ENCODE results near the gene TGM5.

Gene TGM5

DNA sequence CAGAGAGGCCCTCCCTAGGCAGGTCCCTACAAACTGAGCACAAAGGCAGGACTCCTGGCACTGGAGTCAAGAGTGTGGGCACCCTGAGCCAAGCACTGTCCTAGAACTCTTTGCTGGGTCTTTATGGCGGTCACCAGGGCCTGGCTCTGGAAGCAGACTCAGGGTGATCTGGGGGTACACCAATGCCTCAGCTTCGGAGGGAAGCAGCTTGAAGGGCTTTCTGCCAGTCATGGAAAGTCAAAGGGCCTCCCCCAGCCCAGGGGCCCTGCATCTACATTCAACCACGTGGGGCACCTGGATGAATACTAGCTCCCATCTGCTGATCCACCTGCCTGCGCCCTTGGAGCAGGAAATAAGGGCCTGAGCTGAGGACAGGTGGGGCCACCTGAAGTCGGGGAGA, 53.3 kb downstream of the TGM5 start:
- TF ChIP-seq, protein P1, sequence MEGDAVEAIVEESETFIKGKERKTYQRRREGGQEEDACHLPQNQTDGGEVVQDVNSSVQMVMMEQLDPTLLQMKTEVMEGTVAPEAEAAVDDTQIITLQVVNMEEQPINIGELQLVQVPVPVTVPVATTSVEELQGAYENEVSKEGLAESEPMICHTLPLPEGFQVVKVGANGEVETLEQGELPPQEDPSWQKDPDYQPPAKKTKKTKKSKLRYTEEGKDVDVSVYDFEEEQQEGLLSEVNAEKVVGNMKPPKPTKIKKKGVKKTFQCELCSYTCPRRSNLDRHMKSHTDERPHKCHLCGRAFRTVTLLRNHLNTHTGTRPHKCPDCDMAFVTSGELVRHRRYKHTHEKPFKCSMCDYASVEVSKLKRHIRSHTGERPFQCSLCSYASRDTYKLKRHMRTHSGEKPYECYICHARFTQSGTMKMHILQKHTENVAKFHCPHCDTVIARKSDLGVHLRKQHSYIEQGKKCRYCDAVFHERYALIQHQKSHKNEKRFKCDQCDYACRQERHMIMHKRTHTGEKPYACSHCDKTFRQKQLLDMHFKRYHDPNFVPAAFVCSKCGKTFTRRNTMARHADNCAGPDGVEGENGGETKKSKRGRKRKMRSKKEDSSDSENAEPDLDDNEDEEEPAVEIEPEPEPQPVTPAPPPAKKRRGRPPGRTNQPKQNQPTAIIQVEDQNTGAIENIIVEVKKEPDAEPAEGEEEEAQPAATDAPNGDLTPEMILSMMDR (IDR thresholded peaks at IDR 0.05; ENCODE audit: low read depth, low read length), result no peak
- H3K4me3 ChIP-seq (ENCODE audit: low read depth, low read length), result no peak overlapping the region
- no peak for DNase-seq (ENCODE audit: low read depth, low spot score)
- in situ Hi-C loops (cut with HindIII; ENCODE audit: low sequenced_read_pairs), result no loop called here

DNA sequence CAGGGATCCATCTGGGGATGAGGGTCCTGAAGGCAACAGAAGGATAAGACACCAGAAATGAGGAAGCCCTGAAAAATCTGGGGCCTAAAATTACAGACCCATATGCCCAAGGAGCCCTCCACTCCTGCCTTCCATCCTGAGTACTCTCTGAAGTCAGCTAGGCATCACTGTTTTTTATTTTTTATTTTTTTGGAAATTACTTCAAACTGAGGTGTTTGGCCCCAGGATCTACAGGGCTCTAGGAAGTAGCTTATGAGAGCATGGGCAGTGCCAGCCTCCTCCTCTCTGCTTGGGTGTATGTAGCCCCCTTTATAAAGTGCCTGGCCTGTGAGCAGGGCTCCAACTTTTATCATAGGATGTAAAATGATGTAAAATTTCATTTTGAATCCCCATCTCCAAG, 53.8 kb downstream of the TGM5 start:
- DNase-seq (ENCODE audit: low read depth, low spot score), result no peak
- in situ Hi-C loops (cut with HindIII; ENCODE audit: low sequenced_read_pairs), result no loop called here
- TF ChIP-seq, protein P1 (IDR thresholded peaks at IDR 0.05; ENCODE audit: low read depth, low read length), result no peak
- no peak overlapping the region for H3K4me3 ChIP-seq (ENCODE audit: low read depth, low read length)

DNA sequence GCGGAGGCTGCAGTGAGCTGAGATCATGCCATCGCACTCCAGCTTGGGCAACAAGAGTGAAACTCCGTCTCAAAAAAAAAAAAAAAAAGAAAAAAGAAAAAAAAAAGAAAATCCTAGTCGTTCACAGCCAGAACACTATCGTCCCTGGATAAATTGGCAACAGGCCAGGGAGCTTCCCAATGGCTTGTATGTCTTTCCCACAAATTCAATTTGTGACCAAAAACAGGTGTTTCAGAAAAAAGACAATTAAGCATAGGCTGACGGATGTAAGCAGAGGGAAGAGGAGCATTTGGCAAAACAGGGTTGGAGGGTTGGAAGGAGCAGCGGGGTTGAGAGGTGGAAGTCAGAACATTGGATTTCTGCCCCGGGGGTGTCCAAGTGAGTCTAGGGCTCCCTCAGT, 54.4 kb downstream of the TGM5 start:
- in situ Hi-C loops (cut with HindIII; ENCODE audit: low sequenced_read_pairs), result no loop called here
- no peak overlapping the region for H3K4me3 ChIP-seq (ENCODE audit: low read depth, low read length)
- DNase-seq (ENCODE audit: low read depth, low spot score), result no peak
- TF ChIP-seq, protein P1 (IDR thresholded peaks at IDR 0.05; ENCODE audit: low read depth, low read length), result no peak

DNA sequence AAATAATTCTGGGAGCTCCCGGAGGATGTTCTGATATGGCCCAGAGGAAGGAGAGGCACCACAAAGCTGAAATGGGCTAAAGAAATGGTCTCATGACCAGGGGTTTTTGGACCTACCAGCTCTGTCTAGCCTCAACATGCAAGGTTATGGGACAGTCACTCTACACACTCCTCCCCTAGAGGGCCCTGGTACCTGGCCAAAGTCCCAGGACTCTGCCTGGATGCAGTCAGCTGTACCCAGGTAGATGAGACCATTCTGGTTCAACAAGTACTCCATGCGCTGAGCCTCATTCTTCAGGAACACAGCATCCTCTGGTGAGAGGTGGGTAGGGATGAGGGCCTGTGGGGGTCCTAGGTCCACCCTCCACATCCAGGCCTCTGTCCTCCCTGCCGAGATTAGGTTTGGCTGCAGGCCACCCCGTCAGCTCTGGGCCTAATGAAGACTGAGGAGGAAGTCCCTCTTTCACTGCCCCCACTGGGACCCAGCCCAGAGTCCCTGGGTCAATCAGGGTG, 55.4 kb downstream of the TGM5 start:
- no peak for DNase-seq (ENCODE audit: low read depth, low spot score)
- H3K4me3 ChIP-seq (ENCODE audit: low read depth, low read length), result no peak overlapping the region
- in situ Hi-C loops (cut with HindIII; ENCODE audit: low sequenced_read_pairs), result no loop called here
- TF ChIP-seq, protein P1 (IDR thresholded peaks at IDR 0.05; ENCODE audit: low read depth, low read length), result no peak

DNA sequence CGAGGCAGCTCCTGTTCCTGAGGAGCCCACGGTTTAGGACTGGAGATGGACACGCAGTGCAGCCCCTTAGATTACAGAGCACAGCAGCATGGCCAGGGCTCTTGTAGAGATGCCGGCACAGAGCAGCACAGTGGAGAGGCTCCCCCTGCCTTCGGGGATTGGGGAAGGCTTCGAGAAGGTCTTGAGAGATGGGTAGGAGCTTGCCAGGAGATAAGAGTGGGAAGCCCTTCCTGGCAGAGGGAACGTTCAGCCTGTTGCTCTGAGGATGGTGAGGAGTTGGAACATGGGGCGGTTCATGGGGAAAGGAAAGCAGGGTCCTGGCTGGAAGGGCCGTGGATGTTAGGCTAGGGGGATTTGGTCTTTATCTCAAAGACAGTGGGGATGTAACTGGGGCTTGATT, 55.9 kb downstream of the TGM5 start:
- DNase-seq (ENCODE audit: low read depth, low spot score), result no peak
- TF ChIP-seq, protein P1 (IDR thresholded peaks at IDR 0.05; ENCODE audit: low read depth, low read length), result no peak
- no peak overlapping the region for H3K4me3 ChIP-seq (ENCODE audit: low read depth, low read length)
- in situ Hi-C loops (cut with HindIII; ENCODE audit: low sequenced_read_pairs), result no loop called here

DNA sequence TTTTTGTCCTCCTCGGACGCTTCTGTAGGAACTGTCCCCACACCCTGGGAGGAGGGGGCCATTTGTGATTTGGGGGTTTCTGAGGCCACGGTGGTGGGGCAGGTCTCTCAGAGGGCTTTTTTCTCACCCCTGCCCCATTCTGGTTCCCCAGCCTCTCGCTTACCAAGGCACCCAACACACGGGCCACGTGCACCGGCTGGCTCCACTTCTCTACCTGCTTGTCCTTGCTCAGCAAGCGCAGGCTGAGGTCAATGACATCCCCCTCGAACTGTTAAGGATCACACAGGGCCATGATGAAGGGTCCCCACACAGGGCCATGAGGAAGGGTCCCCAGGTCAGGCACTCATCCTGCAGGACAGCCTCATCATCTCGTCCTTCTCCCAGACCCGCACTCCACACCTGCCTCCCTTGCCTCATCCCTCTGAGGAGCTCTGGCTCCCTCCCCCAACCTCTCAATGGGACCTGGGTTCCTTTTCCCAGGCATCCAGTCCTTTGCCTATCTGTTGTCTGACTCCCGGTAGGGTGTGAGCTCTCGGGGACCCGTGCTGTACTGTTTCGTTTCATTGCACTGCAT, 56.5 kb downstream of the TGM5 start:
- in situ Hi-C loops (cut with HindIII; ENCODE audit: low sequenced_read_pairs), result no loop called here
- TF ChIP-seq, protein P1 (IDR thresholded peaks at IDR 0.05; ENCODE audit: low read depth, low read length), result no peak
- DNase-seq (ENCODE audit: low read depth, low spot score), result no peak
- no peak overlapping the region for H3K4me3 ChIP-seq (ENCODE audit: low read depth, low read length)

Measured in astrocyte of the spinal cord (primary cell).